NCI-H1436 (cell line): ENCODE results near the gene KRT9.
"Not testable (repeated sequence)": the region's sequence is repeated elsewhere in the genome, so short reads cannot be mapped to it uniquely, and the experiment has no call there.

Experiments used
- DNase-seq: peaks from one replicate; lab custom pipeline; 2025; lab: John Stamatoyannopoulos, UW

KRT9 gene

DNA sequence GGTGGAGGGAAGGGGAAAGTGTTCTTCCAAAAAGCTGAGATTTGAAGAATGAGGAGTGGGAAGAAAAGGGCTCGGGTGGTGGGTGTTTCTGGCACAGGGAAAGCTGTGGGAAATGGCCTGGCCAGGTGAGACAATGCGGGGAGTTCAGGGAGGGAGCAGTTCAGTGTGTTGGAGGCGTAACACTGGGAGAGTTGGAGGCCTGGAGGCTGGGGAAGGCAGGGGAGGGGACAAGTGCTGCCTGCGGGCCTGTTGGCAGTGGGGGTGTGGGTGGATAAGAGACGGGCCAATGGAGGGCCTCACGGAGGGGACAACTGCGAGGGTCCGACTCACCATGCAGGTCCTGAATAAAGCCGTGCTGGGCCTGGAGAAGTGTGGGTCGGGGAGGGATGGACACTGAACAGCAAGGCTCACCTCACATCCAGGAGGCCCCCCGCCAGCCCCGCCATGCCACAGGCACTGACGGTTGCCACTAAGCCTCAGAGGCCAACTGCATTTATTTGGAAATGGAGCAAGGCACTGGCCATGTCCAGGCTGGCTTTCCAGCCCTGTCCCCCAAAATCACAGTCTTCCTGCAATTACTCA lies 25.9 kb downstream of the KRT9 start:
- no peak for DNase-seq

GRCh38 chr17:41544935-41545334 lies 26.9 kb downstream of the KRT9 start:
- no peak for DNase-seq

GRCh38 chr17:41544491-41544892 lies 27.4 kb downstream of the KRT9 start:
- DNase-seq: no peak

GRCh38 chr17:41542786-41543185 lies 29.1 kb downstream of the KRT9 start:
- DNase-seq: not testable (repeated sequence)

GRCh38 chr17:41542357-41542756 lies 29.5 kb downstream of the KRT9 start:
- no peak for DNase-seq

DNA sequence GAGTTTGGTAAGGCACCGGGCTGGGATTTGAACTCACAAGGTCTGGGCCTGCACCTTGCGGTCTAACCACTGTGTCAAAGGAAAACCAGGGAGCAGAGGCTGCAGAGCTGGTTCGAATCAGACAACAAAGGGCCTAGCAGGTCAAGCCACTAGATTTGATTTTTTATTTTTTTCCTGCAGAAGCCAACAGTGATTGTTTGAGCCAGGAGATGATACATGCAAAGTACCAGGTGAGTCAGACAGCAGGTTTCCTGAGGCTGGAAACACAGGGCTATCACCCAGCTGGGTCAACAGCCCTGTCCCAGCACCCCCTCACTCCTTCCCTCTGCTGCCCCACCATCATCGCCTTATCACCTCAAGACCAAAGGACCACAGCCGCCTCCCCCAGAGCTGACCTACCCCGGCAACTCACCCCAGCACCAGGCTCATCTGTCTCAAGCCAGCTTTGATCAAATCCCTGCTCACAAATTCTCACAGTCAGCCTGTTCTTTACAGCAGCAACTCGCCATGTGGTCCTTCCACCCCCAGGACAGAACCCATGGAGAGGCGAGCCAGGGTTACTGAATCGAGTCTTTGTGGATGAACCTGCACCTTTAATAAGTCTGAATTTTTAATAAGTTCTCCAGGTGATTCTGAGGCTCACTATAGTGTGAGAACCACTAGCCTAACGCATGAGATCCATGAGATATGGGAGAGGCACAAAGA lies 30.8 kb downstream of the KRT9 start:
- no peak for DNase-seq

DNA sequence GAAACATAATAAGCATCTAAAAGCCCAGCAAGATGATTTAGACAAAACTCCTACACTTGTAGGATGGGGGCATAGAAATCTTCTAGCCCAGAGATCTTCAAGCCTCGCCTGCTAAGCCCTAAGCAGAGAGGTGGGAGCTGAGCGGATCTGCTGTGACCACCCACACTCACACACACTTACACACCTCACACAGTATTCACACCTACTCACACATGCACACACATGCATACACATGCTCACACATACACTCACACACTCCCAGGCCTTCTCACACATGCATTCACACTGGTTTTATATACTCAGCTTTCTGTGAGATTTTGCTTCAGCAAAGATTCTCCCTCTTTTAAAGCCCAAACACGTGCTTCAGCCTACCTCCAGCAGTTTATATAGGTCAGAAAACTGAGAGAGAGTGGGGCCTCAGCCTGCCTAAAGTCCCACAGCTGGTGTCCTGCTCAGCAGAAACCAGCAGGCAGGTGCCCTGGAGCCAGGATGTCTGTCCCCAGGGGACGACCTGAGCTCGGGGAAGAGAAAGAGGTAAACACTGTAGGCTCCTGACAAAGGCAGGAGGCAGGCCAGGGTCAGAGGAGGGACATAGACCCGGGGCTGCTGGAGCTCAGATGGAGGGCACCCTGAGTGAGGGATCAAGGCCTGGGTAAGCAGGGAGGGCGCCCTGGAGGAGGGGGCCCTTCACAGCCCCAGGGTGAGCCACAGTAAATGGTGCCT lies 31.7 kb downstream of the KRT9 start:
- DNase-seq: peak; percentile 47

- no peak for DNase-seq
Observed at GRCh38 chr17:41539071-41539492, 32.8 kb downstream of the KRT9 start.

GRCh38 chr17:41538565-41538991 lies 33.3 kb downstream of the KRT9 start:
- no peak for DNase-seq

- DNase-seq: no peak
Observed at GRCh38 chr17:41537990-41538389, 33.9 kb downstream of the KRT9 start.

DNA sequence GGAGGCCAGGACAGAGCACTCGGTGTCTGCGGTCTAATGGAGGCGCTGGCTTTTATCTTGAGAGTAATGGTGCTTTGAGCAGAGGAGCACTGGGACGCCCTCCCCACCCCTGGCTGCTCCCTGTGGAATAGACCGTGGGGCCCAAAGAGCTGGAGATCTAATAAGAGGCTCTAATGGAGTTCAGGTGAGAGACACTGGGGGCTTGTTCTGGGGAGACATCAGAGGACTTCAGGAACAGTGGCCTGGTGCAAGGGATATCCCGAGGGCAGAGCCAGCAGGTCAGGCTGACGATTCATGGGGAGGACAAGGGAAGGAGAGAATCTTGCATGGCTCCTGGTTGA lies 34.3 kb downstream of the KRT9 start:
- no peak for DNase-seq

DNA sequence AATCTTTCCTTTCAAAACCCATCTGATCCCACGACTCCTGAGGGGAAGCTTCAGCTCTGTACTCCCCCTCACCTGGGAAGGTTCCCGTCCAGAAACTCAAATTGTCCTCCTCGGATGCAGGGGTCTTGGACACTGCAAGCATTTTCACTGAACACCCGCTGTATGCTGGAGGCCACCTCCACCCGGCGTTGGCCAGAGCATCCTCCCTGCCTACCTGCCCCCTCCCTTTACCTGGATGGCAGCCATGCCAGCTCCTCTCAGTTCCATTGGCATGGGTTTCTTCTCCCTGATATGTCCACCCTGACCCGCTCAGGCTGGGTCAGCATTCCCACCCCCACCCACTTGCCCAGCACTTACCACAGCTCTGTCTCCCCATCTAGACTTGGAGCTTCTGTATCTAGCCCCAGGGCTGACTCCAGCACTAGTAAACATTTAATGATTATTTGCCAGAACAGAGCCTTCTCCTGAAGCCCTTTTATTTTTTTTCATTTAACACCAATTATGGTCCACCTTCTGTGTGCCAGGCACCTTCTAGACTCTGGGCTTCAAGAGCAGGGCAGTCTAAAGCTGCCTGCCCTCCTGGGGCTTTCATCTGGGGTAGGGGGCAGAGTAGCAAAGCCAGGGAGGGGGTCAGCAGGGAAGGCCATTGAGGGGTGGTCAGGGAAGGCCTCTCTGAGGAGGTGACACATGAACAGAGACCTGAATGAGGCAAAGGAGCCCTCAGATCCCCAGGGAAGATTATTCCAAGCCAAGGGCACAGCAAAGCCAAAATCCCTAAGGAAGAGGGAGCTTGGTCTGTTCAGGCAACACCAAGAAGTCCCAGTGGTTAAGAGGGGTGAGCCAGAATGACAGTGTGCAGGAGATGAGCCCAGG lies 34.9 kb downstream of the KRT9 start:
- no peak for DNase-seq

- no peak for DNase-seq
Observed at GRCh38 chr17:41535764-41536481, 35.9 kb downstream of the KRT9 start.

- no peak for DNase-seq
Observed at GRCh38 chr17:41534899-41535546, 36.8 kb downstream of the KRT9 start.

DNA sequence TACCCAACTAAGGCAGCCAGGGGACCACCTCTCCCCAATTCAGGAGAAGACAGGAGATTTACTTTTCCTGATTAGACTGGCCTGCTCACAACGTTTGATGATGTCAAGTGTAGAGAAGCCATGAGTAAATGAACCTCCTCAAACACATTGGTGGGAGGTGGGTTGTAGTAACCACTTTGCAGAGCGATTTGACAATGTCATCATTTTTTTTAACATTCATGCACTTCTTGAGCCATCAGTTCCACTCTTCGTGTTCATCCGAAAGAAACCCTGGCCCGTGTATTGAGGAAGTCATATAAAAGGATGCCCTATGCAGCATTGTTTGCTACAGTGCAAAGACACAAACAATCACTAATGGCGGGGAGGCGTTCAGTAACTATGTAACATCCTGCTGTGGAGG lies 38.2 kb downstream of the KRT9 start:
- DNase-seq: no peak

DNA sequence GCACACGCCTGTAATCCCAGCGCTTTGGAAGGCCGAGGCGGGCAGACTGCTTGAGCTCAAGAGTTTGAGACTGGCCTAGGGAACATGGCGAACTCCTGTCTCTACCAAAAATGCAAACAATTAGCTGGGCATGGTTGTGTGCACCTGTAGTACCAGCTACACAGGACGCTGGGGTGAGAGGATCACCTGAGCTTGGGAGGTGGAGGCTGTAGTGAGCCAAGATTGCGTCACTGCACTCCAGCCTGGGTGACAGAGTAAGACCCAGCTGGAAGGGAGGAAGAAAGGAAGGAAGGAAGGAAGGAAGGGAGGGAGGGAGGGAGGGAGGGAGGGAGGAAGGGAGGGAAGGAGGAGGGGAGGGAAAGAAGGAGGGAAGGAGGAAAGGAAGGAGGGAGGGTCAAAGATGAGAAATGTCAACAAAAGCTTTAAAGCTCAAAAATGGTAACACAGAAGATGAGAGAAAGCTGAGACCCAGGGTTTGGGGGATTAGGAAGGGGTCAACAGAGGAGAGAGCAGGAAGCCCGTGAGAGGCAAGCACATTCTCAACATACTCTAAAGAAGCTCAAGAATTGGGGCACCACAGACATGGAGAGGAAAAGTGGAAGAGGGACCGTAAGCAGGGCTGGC lies 38.8 kb downstream of the KRT9 start:
- DNase-seq: no peak

DNA sequence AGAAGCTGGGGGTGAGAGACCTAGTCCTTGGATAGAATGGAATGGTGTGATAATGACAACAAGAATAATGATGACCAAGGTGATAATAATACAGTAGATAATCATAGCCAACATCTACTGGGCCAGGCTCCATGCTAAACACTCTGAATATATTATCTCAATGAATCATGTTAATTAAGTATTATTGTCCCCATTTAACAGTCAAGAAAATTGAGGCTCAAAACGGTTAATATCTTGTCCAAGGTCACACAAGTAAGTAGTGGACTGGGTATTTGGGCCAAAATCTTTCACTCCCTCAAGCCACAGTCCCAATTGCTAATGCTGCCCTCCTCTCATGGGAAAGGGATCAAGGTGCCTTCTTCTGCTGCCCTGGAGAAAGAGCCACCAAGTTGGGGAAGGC lies 39.9 kb downstream of the KRT9 start:
- DNase-seq: no peak

GRCh38 chr17:41530062-41531048 lies 41.5 kb downstream of the KRT9 start:
- no peak for DNase-seq

GRCh38 chr17:41529491-41529915 lies 42.4 kb downstream of the KRT9 start:
- no peak for DNase-seq
